AML-193 (cell line): ENCODE data around the gene LGALS12.
"Not testable (repeated sequence)": the region's sequence is repeated elsewhere in the genome, so short reads cannot be mapped to it uniquely, and the experiment has no call there.

Source experiments
- DNase-seq, 2 experiments: peaks; one replicate each; lab custom pipeline; 2025; lab: John Stamatoyannopoulos, UW

The LGALS12 gene

DNA sequence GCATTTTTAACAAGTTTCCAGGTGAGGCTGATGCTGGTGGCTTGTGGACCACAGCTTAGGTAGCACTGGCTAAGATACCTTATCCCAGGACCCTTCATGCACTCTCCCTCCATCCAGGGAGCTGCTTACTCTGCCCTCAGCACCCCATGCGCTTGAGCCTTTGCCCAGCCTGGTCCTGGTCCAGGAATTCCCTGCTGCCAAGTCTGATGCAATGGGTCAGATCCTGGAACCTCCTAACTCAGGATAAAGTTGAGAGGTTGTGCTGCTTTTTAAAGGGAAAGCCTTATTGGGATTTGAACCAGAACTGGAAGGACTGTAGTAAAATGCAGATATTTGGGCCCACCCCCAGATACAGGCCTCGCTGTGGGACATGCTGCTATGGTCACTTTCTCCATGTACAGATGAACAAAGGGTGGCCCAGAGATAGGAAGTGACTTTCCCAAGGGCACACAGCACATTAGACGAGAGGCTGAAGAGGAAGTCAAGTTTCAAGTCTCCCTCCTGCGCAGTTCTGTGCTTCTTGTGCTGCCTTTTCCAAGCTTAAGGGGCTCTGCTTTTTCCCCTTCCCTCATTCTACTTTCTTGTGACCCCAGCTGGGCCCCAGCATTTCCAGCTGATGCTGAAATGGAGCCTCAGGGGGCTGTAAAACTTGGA, 824 bp upstream of the LGALS12 start:
- DNase-seq = peak in 1 of 2 experiments; percentile 16

DNA sequence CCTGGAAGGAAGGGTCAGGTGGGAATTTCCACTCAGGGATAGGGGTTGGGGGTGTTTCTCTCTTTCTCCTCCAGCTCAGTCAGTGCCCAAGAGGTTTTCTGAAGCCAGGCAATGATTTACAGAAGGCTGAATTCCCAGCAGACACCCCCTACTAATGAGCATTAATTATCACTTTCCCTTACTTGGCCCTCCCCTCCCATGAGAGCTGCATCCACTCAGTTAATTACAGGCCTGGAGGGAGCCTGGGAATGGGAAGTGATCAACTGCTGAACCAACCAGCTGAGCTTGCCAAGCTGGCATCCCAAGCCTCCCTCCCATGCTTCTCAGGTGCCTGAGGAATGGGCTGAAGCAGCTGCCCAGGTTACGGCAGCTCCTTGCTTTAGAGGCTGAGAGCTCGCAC, 992 bp downstream of the LGALS12 start:
- no peak for DNase-seq

DNA sequence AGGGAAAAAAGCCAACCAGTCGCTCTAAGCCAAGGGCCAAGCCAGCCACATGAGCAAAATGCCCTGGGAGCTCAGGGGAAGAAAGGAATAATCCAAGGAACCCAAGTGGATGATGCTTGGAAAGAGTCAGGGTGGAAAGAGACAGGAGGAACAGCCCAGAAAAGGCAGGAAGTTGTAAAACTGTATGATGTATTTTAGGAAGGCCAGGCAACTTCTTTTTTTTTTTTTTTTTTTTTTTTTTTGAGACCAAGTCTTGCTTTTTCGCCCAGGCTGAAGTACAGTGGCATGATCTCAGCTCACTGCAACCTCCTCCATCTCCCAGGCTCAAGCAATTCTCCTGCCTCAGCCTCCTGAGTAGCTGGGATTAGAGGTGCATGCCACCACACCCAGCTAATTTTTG, 1.6 kb downstream of the LGALS12 start:
- no peak for DNase-seq

DNA sequence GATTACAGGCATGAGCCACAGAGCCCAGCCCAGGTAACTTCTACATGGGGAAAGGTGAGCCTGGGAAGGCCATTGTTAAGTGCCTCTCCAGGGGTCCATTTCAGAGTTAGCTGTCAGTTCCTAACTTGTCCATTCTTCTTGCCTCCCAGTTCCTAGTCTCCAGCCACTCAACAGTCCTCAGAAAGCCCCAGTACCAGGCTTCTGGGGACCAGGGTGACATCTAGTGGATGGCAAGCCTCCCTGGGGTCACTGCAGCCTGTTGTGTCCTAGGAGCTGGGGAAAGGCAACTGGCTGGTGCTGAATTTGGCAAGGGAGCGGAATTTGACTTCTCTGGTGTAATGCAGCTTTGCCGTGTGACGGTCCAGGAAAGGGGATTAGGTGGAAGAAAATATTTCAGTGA, 2.1 kb downstream of the LGALS12 start:
- DNase-seq = peak; percentile 69 to 75

DNA sequence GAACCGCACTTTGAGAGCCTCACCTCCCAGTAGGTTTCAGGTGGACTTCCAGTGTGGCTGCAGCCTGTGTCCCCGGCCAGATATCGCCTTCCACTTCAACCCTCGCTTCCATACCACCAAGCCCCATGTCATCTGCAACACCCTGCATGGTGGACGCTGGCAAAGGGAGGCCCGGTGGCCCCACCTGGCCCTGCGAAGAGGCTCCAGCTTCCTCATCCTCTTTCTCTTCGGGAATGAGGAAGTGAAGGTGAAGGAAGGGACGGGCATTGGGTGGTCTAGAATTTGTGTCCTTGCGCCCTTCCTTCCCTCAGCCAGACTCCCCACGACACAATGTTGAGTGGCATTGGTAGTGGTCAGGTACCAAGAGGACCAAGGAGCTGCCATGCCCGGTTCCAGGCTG, 2.9 kb downstream of the LGALS12 start:
- no peak for DNase-seq

DNA sequence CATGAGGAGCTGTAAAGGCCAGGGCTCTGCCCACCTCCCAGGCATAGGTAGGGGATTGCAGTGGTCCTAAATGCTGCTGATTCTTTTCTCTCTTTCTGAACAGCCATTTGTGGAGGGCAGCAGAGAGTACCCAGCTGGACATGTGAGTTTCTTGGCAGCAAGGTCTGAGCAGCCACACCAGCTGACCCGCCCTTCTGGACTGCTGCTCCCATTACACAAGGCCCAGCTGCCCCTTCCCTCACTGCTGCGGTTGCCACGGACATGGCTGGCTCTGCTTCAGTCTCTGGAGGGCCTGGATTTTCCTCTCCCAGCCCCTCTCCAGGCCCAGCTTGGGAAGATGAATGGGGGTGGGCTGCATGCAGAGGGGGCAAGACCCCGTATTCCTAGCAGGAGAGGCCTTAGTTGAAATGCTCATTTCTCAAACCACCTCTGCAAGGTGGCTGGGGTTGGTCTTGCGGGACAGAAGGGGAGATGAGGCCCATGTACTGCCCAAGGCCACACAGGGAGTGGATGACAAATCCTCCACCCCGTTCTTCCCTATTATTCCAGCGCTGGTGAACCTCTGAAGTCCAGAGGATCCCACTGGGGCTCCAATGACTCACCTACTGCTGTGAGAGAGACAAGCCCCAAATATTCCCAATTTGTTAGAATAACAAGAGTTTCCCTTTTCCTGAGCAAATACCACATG, 4.6 kb downstream of the LGALS12 start:
- DNase-seq = no peak

DNA sequence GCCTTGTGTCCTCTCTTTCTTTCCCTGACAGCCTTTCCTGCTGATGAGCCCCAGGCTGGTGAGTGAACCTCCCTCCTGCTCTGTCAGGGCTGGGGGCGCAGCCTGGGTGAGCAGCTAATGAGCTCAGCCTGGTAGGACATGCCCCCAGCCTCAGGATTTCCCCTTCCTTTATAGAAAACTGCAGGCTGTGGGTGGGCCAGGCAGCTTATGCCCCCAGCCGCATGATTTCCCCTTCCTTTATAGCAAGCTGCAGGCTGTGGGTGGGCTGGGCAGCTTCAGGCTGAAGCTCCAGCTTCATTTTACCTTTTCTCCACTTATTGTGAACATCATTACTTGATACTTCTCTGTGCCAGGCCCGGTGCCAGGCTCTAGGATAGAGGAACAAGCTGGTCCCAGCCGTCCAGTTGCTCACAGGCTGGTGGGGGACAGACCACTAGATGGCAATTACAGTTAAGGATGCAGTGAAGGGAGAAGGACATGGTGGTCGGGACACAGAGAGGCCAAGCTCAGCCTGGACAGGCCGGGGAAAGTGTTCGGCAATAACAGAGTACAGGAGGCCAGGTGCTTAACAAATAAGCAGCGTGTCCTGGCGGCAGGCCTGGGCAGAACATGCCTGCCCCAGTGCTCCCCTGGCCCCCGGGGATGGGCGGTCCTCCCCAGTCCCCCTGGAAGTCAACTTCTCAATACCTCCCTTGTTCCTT, 5.3 kb downstream of the LGALS12 start:
- no peak for DNase-seq

DNA sequence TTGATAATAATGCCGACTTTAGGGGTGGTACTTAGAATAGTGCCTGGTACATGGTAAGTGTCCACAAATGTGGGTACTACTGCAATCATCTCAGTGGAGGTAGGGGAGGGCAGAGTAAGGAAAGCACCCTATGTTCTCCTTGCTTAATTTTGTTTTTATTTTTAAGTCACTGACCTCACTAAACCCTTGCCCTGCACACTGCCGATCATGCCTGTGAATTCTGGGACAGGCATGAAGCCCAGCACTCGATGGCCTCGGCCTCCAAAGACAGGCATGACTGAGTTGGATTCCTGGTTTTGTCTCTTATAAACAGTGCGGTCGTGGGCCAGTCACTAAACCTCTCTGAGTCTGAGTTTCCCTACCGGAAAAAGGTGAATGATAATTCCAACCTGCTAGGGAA, 6.9 kb downstream of the LGALS12 start:
- DNase-seq = no peak

DNA sequence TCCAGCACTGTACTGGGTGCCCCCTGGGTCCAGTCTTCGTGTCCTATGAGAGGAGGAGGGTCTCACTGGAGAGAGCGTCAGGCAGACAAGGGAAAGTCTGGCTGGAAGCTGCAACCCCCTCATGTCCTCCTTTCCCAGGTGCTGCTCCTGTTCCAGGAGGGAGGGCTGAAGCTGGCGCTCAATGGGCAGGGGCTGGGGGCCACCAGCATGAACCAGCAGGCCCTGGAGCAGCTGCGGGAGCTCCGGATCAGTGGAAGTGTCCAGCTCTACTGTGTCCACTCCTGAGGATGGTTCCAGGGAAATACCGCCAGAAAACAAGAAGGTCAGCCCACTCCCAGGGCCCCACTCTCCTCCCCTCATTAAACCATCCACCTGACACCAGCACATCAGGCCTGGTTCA, 10.2 kb downstream of the LGALS12 start:
- no peak for DNase-seq

DNA sequence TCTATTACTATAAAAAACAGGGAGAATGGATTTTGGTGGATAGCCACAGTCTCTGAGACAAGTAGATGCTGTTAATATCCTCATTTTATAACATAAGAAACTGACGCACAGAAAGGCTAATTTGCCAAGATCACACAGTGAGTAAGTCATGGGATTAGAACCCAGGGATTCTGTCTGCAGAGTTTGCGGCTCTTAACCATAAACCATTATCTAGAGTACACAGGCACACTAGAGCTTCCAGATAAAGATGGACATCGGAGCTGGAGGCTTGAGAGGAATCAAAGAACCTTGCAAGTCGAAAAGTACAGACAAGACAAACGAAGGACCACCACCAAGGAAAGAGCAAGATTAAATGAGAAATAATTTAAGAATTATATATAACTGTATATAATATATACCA, 11.3 kb downstream of the LGALS12 start:
- no peak for DNase-seq

DNA sequence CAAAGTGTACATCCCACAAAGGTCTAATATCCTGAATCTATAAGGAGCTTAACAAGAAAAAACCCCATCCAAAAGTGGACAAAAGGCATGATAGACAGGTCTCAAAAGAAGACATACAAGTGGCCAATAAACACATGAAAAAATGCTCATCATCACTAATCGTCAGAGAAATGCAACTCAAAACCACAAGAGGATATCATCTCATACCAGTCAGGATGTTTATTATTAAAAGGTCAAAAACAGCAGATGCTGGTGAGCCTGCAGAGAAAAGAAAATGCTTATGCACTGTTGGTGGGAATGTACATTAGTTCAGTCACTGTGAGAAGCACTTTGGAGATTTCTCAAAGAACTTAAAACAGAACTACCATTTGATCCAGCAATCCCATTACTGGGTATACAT, 12.7 kb downstream of the LGALS12 start:
- DNase-seq = no peak

DNA sequence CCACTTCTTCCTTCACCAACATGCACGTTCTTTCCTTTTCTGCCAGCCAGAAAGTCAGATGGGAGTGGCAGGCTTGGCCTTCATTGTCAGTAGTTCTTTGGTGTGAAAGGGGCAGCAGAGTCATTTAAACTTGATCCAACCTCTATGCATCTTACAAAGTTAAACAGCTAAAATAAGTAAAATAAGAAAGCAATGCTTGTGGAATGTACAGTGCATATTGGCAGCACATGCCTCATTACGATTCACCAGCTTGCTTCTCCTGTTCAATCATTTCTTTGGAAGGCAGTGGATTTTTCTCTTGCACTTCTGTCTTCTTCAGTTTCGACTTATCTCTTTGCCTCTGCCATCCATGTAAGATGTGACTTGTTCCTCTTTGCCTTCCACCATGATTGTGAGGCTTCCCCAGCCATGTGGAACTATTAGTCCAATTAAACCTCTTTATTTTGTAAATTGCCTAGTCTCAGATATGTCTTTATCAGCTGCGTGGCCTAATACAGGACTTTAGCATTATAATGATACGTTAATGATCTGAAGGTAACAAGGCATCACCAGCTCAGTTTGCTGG, 14.8 kb downstream of the LGALS12 start:
- no peak for DNase-seq

DNA sequence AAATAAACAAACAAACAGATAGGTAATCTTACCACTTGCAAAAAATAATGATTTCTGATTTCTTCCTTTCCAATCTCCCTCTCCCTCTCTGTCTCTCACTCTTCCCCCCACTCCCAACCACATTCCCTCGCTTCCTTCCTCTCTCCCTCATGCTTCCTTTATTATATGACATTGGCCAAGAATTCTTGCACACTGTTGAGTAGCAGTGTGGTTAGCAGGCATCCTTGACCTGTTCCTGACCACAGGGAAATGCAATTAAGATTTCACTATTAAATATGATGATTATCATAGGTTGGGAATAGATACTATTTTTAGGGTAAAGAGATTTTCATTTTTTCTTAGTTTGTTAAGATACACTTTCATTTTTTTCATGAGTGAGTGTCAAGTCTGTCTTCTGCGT, 16.0 kb downstream of the LGALS12 start:
- no peak for DNase-seq

DNA sequence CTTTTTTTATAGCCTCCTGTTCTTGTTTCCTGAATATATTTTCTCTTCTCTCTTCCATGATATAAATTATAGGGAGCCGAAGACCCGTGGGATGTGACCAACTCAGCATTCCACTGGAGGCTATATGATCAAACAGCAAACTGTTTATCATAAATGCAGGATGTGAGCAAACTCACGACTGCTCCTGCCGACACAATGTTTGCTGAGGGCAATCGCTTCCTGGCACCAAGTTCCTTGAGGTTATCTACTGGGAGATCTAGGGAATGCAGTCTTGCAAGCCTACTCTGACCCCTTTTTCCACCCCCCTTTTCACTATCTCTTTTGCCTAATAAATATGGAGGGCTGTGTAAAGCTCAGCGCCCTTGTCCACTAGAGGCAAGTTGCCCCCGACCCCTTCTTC, 17.3 kb downstream of the LGALS12 start:
- DNase-seq = no peak

DNA sequence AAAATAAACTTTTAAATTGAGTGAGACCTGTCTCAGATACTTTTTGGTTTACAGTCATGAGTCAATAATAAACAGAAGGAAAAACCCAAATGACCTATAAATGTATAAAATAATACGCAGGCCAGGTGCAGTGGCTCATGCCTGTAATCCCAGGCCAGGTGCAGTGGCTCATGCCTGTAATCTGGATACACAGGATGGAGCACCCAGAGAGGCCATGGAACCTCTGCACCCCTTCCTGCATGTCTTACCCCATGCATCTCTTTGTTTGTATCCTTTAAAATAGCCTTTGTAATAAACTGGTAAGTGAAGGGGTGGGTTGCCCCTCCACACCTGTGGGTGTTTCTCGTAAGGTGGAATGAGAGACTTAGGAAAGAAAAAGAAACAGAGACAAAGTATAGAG, 21.8 kb downstream of the LGALS12 start:
- DNase-seq = no peak

DNA sequence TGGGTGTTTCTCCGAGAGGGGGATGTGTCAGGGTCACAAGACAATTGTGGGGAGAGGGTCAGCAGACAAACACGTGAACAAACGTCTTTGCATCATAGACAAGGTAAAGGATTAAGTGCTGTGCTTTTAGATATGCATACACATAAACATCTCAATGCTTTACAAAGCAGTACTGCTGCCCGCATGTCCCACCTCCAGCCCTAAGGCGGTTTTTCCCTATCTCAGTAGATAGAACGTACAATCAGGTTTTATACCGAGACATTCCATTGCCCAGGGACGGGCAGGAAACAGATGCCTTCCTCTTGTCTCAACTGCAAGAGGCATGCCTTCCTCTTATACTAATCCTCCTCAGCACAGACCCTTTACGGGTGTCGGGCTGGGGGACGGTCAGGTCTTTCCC, 22.3 kb downstream of the LGALS12 start:
- DNase-seq = not testable (repeated sequence)

DNA sequence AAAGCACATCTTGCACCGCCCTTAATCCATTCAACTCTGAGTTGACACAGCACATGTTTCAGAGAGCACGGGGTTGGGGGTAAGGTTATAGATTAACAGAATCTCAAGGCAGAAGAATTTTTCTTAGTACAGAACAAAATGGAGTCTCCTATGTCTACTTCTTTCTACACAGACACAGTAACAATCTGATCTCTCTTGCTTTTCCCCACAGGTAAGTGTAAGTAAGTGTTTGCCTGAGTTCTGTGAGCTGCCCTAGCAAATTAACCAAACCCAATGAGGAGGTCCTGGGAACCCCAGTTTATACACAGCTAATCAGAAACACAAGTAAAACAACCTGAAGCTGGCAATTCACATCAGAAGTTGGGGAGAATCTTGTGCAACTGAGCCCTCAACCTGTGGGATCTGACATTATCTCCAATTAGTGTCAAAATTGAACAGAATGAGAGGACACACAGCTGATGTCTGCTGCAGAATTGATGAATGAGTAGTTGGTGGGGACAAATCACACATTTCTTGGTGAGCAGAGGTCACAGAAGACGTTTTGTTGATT, 22.9 kb downstream of the LGALS12 start:
- not testable (repeated sequence) for DNase-seq

DNA sequence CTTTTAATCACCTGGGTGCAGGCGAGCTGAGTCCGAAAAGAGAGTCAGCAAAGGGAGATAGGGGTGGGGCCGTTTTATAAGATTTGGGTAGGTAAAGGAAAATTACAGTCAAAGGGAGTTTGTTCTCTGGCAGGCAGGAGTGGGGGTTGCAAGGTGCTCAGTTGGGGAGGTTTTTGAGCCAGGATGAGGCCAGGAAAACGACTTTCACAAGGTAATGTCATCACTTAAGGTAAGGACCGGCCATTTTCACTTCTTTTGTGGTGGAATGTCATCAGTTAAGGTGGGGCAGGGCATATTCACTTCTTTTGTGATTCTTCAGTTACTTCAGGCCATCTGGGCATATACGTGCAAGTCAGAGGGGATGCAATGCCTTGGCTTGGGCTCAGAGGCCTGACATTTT, 23.5 kb downstream of the LGALS12 start:
- DNase-seq = not testable (repeated sequence)

DNA sequence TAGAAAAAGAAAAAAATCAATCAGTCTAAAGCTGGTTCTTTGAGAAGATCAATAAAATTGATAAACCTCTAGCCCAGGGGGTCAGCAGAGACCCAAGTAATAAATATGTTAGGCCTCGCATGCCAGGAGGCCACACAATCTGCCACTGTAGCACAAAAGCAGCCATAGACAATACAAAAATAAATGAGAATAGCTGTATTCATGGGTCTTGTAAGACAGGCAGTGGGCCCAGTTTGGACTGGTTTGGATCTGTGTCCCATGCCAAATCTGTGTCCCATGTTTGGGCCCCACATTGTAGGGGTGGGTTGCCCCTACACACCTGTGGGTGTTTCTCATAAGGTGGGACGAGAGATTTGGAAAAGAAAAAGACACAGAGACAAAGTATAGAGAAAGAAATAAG, 24.1 kb downstream of the LGALS12 start:
- no peak for DNase-seq

DNA sequence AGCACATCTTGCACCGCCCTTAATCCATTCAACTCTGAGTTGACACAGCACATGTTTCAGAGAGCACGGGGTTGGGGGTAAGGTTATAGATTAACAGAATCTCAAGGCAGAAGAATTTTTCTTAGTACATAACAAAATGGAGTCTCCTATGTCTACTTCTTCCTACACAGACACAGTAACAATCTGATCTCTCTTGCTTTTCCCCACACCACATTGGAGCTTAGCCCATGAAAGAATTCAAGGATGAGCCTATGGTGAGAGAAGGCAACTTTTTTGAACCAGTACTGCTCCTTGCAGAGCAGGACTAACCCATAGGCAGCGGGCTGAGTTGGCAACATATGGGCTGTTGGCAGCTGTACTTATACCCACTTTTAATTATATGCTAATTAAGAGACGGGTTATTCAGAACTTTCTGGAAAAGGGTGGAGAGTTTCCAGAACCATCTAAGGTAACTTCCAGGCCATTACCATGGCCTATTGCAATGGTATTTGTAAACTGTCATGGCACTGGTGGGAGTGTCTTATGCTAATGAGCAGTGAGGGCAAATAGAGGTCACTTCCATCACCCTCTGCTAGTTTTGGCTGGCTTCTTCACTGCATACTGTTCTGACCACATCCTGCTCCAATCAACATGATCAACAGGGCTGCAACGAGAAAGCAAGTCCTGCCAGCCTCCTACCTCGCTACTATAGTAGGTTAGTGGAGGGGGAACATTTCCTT, 25.3 kb downstream of the LGALS12 start:
- DNase-seq = not testable (repeated sequence)

DNA sequence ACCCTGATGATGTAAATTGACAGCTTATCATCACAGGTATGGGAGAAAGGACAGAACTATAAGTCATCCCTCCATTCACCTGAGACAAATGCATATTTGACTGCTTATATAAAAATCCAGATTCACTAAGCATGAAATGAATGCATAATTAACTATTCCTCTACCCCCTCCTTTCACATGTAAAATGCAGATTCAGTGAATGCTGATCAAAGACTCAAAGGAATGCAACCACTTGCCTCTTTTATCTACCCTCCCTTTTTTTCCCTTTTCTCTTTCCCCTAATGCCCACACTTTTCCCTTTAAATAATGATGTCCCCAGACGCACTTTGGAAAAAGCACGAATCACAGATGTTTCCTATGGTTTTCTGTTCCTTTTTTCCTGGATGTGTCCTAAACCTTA, 26.2 kb downstream of the LGALS12 start:
- no peak for DNase-seq
